ENCODE data around the gene CLIP2. TPM values are rescaled to one million over a fixed set of nuclear protein-coding genes. Genes with fewer than 3 reads are reported as not detected.
"Not testable (repeated sequence)": the region's sequence is repeated elsewhere in the genome, so short reads cannot be mapped to it uniquely, and the experiment has no call there.

Gene CLIP2
- total RNA-seq, 2 donors from 2014 or later: 77.8 to 81.6 TPM

DNA sequence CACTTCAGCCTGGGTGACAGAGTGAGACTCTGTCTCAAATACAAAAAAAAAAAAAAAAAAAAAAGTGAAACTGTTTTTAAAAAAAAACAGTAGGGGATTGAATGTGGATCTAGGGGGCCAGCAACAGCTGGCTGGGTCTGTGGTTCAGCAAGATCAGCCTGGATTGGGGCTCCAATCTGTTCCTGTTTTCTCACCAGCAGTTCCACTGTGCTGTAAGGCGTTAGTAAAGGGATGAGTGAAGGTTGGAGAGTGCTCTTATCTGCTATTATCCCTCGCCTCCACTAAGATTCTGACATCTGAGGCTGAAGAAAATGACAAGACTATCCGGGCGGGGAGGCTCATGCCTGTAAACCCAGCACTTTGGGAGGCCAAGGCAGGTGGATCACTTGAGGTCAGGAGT lies 122.8 kb downstream of the CLIP2 start:
- Histone ChIP-seq H3K9me3 (no peaks in the 10 kb centered on the region), H3K4me1 (no peaks in the 10 kb centered on the region), H3K27me3 (no peaks in the 10 kb centered on the region), H3K36me3 (no peaks in the 10 kb centered on the region), H3K9ac (ENCODE audit: low read depth in 2 of 2, low read length in 2 of 2) (no peak overlapping the region), H3K4me3 (no peak overlapping the region), H3K27ac (no peak overlapping the region)
- no peak for DNase-seq
- TF ChIP-seq, protein P1, sequence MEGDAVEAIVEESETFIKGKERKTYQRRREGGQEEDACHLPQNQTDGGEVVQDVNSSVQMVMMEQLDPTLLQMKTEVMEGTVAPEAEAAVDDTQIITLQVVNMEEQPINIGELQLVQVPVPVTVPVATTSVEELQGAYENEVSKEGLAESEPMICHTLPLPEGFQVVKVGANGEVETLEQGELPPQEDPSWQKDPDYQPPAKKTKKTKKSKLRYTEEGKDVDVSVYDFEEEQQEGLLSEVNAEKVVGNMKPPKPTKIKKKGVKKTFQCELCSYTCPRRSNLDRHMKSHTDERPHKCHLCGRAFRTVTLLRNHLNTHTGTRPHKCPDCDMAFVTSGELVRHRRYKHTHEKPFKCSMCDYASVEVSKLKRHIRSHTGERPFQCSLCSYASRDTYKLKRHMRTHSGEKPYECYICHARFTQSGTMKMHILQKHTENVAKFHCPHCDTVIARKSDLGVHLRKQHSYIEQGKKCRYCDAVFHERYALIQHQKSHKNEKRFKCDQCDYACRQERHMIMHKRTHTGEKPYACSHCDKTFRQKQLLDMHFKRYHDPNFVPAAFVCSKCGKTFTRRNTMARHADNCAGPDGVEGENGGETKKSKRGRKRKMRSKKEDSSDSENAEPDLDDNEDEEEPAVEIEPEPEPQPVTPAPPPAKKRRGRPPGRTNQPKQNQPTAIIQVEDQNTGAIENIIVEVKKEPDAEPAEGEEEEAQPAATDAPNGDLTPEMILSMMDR (IDR thresholded peaks at IDR 0.05): no peak
- intact Hi-C loops (cut with DNase I): loop anchor here (10.0 kb wide), 1 partner anchor 133 kb away; no protein-coding TSS in a partner anchor

DNA sequence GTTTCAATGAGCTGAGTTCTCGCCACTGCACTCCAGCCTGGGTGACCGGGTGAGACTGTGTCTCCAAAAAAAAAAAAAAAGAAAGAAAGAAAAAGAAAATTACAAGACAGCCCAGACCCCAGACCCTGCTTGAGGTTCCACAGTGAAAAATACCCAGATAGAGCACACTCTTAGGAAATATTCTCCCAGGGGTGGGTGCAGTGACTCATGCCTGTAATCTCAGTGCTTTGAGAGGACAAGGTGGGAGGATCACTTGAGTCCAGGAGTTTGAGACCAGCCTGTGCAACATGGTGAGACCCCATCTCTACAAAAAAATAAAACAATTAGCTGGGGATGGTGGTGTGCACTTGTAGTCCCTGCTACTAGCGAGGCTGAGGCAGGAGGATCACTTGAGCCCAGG lies 123.4 kb downstream of the CLIP2 start:
- no peak for DNase-seq
- no peak overlapping the region for H3K4me3 ChIP-seq
- no peaks in the 10 kb centered on the region for H3K27me3 ChIP-seq
- TF ChIP-seq, protein P1 (IDR thresholded peaks at IDR 0.05): no peak
- H3K27ac ChIP-seq: no peak overlapping the region
- no peaks in the 10 kb centered on the region for H3K9me3 ChIP-seq
- H3K9ac ChIP-seq (ENCODE audit: low read depth in 2 of 2, low read length in 2 of 2): no peak overlapping the region
- H3K4me1 ChIP-seq: no peaks in the 10 kb centered on the region
- H3K36me3 ChIP-seq: no peaks in the 10 kb centered on the region
- intact Hi-C loops (cut with DNase I): loop anchor here (10.0 kb wide), 1 partner anchor 132 kb away; no protein-coding TSS in a partner anchor

DNA sequence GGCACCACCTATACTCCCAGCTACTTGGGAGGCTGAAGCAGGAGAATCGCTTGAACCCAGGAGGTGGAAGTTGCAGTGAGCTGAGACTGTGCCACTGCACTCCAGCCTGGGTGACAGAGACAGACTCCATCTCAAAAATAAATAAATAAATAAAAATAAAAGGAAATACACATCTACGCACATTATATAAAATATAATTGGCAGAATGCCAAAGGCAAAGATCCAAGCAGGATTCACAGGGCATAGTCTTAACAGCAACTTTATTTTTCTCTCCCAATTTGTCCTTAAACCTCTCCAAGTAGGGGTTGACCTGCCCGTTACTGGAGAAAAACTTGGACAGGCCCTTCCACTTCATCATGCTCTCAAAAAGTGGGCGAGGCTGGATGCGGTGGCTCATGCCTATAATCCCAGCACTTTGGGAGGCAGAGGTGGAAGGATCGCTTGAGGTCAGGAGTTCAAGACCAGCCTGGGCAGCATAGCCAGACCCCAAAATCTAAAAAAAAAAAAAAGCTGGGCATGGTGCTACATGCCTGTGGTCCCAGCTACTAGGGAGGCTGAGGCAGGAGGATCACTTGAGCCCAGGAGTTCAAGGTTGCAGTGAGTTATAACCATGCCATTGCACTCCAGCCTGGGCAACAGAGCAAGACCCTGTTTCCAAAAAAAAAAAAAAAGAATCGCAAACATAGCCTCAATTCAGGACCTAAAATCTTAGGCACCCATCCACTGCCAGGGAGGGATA lies 125.6 kb downstream of the CLIP2 start:
- not testable (repeated sequence) for H3K27me3 ChIP-seq; H3K4me1 ChIP-seq; H3K9me3 ChIP-seq; H3K36me3 ChIP-seq; DNase-seq; H3K27ac ChIP-seq; H3K4me3 ChIP-seq; H3K9ac ChIP-seq (ENCODE audit: low read depth in 2 of 2, low read length in 2 of 2)
- intact Hi-C loops (cut with DNase I): loop anchor here (5.0 to 10.0 kb wide), 2 partner anchors 130 to 298 kb away; no protein-coding TSS in a partner anchor

DNA sequence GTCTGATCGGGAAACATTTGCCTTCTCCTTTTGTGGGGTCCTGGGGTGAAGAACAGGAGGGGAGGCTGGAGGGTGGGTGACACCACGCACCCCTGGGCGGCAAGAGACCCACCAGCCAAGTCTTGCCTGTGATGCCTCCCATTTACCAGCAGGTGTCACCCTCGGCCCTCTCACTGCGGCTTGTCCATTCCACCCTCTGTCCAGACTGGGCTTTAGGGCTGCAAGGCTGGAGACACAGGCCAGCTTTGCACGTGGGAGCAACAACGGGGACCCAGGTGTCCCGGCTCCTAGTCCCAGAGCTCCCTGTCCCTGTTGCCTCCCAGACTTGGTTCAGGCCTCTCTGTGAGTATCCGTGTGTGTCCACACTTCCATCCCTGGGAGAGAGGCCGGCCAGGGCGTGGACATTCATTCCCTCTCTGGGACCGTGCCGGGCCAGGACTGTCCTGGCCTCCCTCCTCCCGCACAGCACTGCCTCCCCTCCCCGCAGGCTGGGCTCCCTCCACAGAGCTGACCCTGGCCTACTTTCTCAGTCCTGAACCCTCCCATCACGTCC lies 128.3 kb downstream of the CLIP2 start:
- H3K9ac ChIP-seq (ENCODE audit: low read depth in 2 of 2, low read length in 2 of 2): no peak overlapping the region
- no peak overlapping the region for H3K4me3 ChIP-seq
- no peaks in the 10 kb centered on the region for H3K36me3 ChIP-seq
- H3K9me3 ChIP-seq: no peaks in the 10 kb centered on the region
- H3K27ac ChIP-seq: no peak overlapping the region
- H3K4me1 ChIP-seq: no peaks in the 10 kb centered on the region
- TF ChIP-seq, protein P1 (IDR thresholded peaks at IDR 0.05): peak; percentile 96
- peak; percentile 70 for DNase-seq
- no peaks in the 10 kb centered on the region for H3K27me3 ChIP-seq
- intact Hi-C loops (cut with DNase I): loop anchor here (5.0 to 10.0 kb wide), 2 partner anchors 127 to 295 kb away; no protein-coding TSS in a partner anchor

DNA sequence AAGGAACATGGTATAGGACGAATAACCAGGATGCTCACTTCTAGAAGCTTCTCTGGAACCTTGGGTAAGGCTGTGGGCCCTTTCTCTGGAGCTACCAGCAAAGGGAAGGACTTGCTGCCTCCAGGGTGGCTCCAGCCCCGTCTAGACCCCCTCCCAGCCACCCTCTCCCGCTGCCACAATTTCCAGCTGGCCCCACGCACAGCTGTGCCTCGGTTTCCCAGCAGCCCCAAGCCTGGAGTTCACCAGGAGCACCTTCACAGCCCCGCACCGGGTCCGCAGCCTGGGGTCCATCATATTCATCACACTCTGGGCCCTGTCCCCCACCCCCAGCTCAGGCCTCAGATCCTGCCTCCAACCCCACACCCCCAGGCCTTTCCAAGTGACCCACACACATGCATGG lies 128.9 kb downstream of the CLIP2 start:
- no peaks in the 10 kb centered on the region for H3K27me3 ChIP-seq
- no peaks in the 10 kb centered on the region for H3K36me3 ChIP-seq
- H3K27ac ChIP-seq: no peak overlapping the region
- no peak overlapping the region for H3K9ac ChIP-seq (ENCODE audit: low read depth in 2 of 2, low read length in 2 of 2)
- H3K9me3 ChIP-seq: no peaks in the 10 kb centered on the region
- DNase-seq: no peak
- no peaks in the 10 kb centered on the region for H3K4me1 ChIP-seq
- intact Hi-C loops (cut with DNase I): loop anchor here (5.0 to 10.0 kb wide), 2 partner anchors 127 to 294 kb away; no protein-coding TSS in a partner anchor
- TF ChIP-seq, protein P1 (IDR thresholded peaks at IDR 0.05): no peak
- no peak overlapping the region for H3K4me3 ChIP-seq

DNA sequence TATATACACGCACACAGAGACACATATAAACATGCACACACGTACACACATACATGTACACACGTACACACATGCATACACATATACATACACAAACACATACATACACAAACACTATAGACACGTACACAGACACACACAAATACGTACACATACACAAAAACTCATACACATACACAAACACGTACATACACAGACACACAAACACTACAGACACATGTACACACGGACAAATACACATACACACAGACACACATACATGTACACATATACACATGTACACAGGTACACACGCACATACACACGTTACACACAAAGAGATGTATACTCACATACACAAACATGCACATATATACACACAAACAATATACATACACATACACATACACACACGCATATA lies 129.3 kb downstream of the CLIP2 start:
- TF ChIP-seq, protein P1 (IDR thresholded peaks at IDR 0.05): no peak
- no peaks in the 10 kb centered on the region for H3K36me3 ChIP-seq
- no peaks in the 10 kb centered on the region for H3K27me3 ChIP-seq
- H3K9ac ChIP-seq (ENCODE audit: low read depth in 2 of 2, low read length in 2 of 2): no peak overlapping the region
- H3K27ac ChIP-seq: no peak overlapping the region
- H3K9me3 ChIP-seq: no peaks in the 10 kb centered on the region
- intact Hi-C loops (cut with DNase I): loop anchor here (5.0 to 10.0 kb wide), 2 partner anchors 126 to 294 kb away; no protein-coding TSS in a partner anchor
- DNase-seq: no peak
- H3K4me3 ChIP-seq: no peak overlapping the region
- H3K4me1 ChIP-seq: no peaks in the 10 kb centered on the region

DNA sequence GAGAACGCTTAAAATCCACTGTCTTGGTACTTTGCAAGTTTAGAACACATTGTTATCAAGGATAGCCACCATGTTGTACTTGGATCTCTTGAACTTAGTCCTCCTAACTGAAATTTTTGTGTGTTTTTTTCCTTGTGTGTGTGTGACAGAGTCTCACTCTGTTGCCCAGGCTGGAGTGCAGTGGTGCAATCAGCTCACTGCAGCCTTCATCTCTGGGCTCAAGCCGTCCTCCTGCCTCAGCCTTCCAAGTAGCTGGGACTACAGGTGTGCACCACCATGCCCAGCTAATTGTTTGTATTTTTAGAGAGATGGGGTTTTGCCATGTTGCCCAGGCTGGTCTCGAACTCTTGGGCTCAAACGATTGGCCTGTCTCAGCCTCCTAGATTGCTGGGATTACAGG lies 130.0 kb downstream of the CLIP2 start:
- DNase-seq; H3K9ac ChIP-seq (ENCODE audit: low read depth in 2 of 2, low read length in 2 of 2); H3K4me1 ChIP-seq; H3K4me3 ChIP-seq; H3K27me3 ChIP-seq; H3K9me3 ChIP-seq; H3K36me3 ChIP-seq; H3K27ac ChIP-seq: not testable (repeated sequence)
- intact Hi-C loops (cut with DNase I): loop anchor here (5.0 to 10.0 kb wide), 2 partner anchors 126 to 293 kb away; no protein-coding TSS in a partner anchor

Measured in colonic mucosa (tissue), 4 donors.